Uterus (tissue), 4 donors: ENCODE measurements around the gene ZNF765. TPM values are rescaled to one million over a fixed set of nuclear protein-coding genes. Genes with fewer than 3 reads are reported as not detected.
A peak's percentile ranks its signal among the peaks of the same experiment; 100 is the strongest.
"Not testable (repeated sequence)": the region's sequence is repeated elsewhere in the genome, so short reads cannot be mapped to it uniquely, and the experiment has no call there.

ENCODE experiments used
- DNase-seq, 2 donors: peaks; one replicate each; pipeline ENCODE4 v3.0.0-alpha.2; 2019 to 2020
- H3K27ac ChIP-seq, 2 donors: fragments of 200-600 bp; sonication (generic); 1 replicate in 1 of 2; 2 replicates in 1 of 2; pipeline ENCODE4 v1.5.1; 2016 to 2018
- H3K27me3 ChIP-seq, 2 donors: fragments of 200-600 bp; sonication (generic); one replicate each; pipeline ENCODE4 v1.5.1; 2018 to 2019; ENCODE audit warnings: control low read depth in 1 of 2
- H3K36me3 ChIP-seq, 2 donors: fragments of 200-600 bp; sonication (generic); one replicate each; pipeline ENCODE4 v1.5.1; 2019; ENCODE audit warnings: control low read depth in 1 of 2
- H3K4me1 ChIP-seq, 2 donors: fragments of 200-600 bp; sonication (generic); one replicate each; pipeline ENCODE4 v1.5.1; 2018 to 2019; ENCODE audit warnings: control low read depth in 1 of 2
- H3K4me3 ChIP-seq, 2 donors: fragments of 200-600 bp; sonication (generic); 1 replicate in 1 of 2; 2 replicates in 1 of 2; pipeline ENCODE4 v1.5.1; 2018 to 2019; ENCODE audit warnings: mild to moderate bottlenecking in 1 of 2
- H3K9me3 ChIP-seq, 2 donors: fragments of 200-600 bp; sonication (generic); one replicate each; pipeline ENCODE4 v1.5.1; 2019; ENCODE audit warnings: control low read depth in 1 of 2
- CTCF ChIP-seq, 4 experiments: fragments of 200-600 bp in 2 of 4; fragments of 450-650 bp in 2 of 4; sonication (generic) in 2 of 4; IDR thresholded peaks; one replicate each; pipeline ENCODE4 v1.5.1; 2016 to 2019; ENCODE audit warnings: antibody characterized with exemption in 4 of 4, mild to moderate bottlenecking in 2 of 4, moderate library complexity in 1 of 4
- POLR2A ChIP-seq, 2 donors: fragments of 450-650 bp; IDR thresholded peaks; one replicate each; pipeline ENCODE4 v1.6.1; 2016; ENCODE audit warnings: antibody characterized with exemption in 2 of 2, mild to moderate bottlenecking in 1 of 2, moderate library complexity in 1 of 2
- intact Hi-C: fragments of 100-400 bp; cut with DNase I; formaldehyde crosslinking; loops from one replicate; pipeline ENCODE4 v1.15.1; 2023; ENCODE audit warnings: low total_unique reads
- total RNA-seq, 4 donors: library from RNA; depleted of rRNA in 3 of 4; stranded (reverse); fragments of >200 nt in 3 of 4; gene quantifications; one replicate each; pipeline versions ENCODE4 v1.1.0 to v1.2.4, GENCODE V29; 2014 to 2023
- donor health status: DM: yes; HTN: yes; CAD: no.

The ZNF765 gene
- total RNA-seq, 4 donors from 2014 or later: 5.1 to 28.8 (median 23.6) TPM

- H3K4me1 ChIP-seq, intact Hi-C loops, H3K9me3 ChIP-seq, H3K27me3 ChIP-seq, H3K4me3 ChIP-seq, H3K36me3 ChIP-seq: not testable (repeated sequence)
- DNase-seq: peak; percentile 42 to 58
- TF ChIP-seq CTCF (IDR thresholded peaks at IDR 0.05): peak in 1 of 4 experiments; percentile 21
- peak overlapping the region in 1 of 2 donors; percentile 27 for H3K27ac ChIP-seq
These were observed 28.7 kb downstream of the ZNF765 start for GRCh38 chr19:53423680-53424079.

GRCh38 chr19:53424968-53425597 is 30.1 kb downstream of the ZNF765 start:
- intact Hi-C loops: no loop called here
- no peak overlapping the region for H3K4me3 ChIP-seq
- no peaks in the 10 kb centered on the region for H3K9me3 ChIP-seq
- DNase-seq: peak; percentile 78 to 86
- no peaks in the 10 kb centered on the region for H3K36me3 ChIP-seq
- H3K27me3 ChIP-seq: no peaks in the 10 kb centered on the region
- no peaks in the 10 kb centered on the region for H3K4me1 ChIP-seq
- TF ChIP-seq POLR2A (IDR thresholded peaks at IDR 0.05) (no peak), CTCF (IDR thresholded peaks at IDR 0.05) (peak; percentile 66 to 82 (median 72))
- H3K27ac ChIP-seq: peak overlapping the region in 1 of 2 donors; percentile 24

GRCh38 chr19:53431399-53432087 is 36.6 kb downstream of the ZNF765 start, which contains the start of gene ZNF761:
Gene ZNF761, plus strand, starts transcription at chr19:53431984. Its CDS starts 15,285 bp downstream, at chr19:53447269.
- Histone ChIP-seq H3K27me3 (no peaks in the 10 kb centered on the region), H3K4me3 (peak within 1 kb of the TSS; percentile 61 to 67), H3K36me3 (no peaks in the 10 kb centered on the region), H3K4me1 (no peaks in the 10 kb centered on the region), H3K27ac (peak within 1 kb of the TSS; percentile 59 to 66), H3K9me3 (no peaks in the 10 kb centered on the region)
- TF ChIP-seq POLR2A (IDR thresholded peaks at IDR 0.05) (peak; percentile 64 to 66), CTCF (IDR thresholded peaks at IDR 0.05) (peak; percentile 20 to 49 (median 42))
- peak; percentile 93 to 97 for DNase-seq
- intact Hi-C loops: no loop called here

- no peak for TF ChIP-seq POLR2A (IDR thresholded peaks at IDR 0.05)
- TF ChIP-seq CTCF (IDR thresholded peaks at IDR 0.05): no peak
- Histone ChIP-seq H3K36me3 (no peaks in the 10 kb centered on the region), H3K9me3 (no peaks in the 10 kb centered on the region), H3K27me3 (no peaks in the 10 kb centered on the region), H3K4me1 (no peaks in the 10 kb centered on the region), H3K4me3 (peak overlapping the region; percentile 61 to 67), H3K27ac (peak overlapping the region; percentile 59 to 66)
- peak in 1 of 2 donors; percentile 34 for DNase-seq
- intact Hi-C loops: no loop called here
These were observed 37.2 kb downstream of the ZNF765 start for GRCh38 chr19:53432088-53432661.

GRCh38 chr19:53443809-53444208 is 48.9 kb downstream of the ZNF765 start:
- H3K27me3 ChIP-seq, intact Hi-C loops, H3K4me1 ChIP-seq, H3K4me3 ChIP-seq, H3K36me3 ChIP-seq, H3K27ac ChIP-seq, H3K9me3 ChIP-seq, DNase-seq: not testable (repeated sequence)

- intact Hi-C loops, H3K4me1 ChIP-seq, H3K36me3 ChIP-seq, H3K27ac ChIP-seq, H3K4me3 ChIP-seq, H3K27me3 ChIP-seq, H3K9me3 ChIP-seq, DNase-seq: not testable (repeated sequence)
These were observed 52.2 kb downstream of the ZNF765 start for GRCh38 chr19:53447196-53447595.
